HepG2 (cell line): ENCODE data around the gene ZNF831.

Experiments used
- MTERF4 ChIP-seq: sonication (generic); formaldehyde crosslinking; IDR thresholded peaks from 2 replicates; pipeline ENCODE4 v1.8.0; 2023; ENCODE audit warnings: mild to moderate bottlenecking, missing genetic modification reagents
- SOX5 ChIP-seq: IDR thresholded peaks from 2 replicates; pipeline ENCODE4 v1.6.1; 2016; ENCODE audit warnings: borderline replicate concordance
- ZNF274 ChIP-seq: sonication (generic); formaldehyde crosslinking; IDR thresholded peaks from 2 replicates; pipeline ENCODE4 v1.5.1; 2020; ENCODE audit warnings: mild to moderate bottlenecking, missing genetic modification reagents

- TF ChIP-seq MTERF4 = no peak
- no peak for TF ChIP-seq SOX5
- TF ChIP-seq ZNF274 (CRISPR knock-in tag) = no peak
Measured at GRCh38 chr20:59131551-59132285, 31.9 kb upstream of the ZNF831 start.
